Mesothelial cell of epicardium (in vitro differentiated cells): ENCODE data around the gene KANSL1. TPM values are rescaled to one million over a fixed set of nuclear protein-coding genes. Genes with fewer than 3 reads are reported as not detected.
A peak's percentile ranks its signal among the peaks of the same experiment; 100 is the strongest.

Experiments used
- DNase-seq, 2 experiments: peaks; one replicate each; pipeline ENCODE4 v3.0.0; 2021; ENCODE audit warnings: low spot score in 2 of 2; ENCODE audit not compliant: unreplicated experiment in 2 of 2
- H3K27ac Mint-ChIP-seq: 2 replicates; pipeline ENCODE4 v1.8.0; 2021; ENCODE audit warnings: mixed read lengths
- H3K27me3 Mint-ChIP-seq: 2 replicates; pipeline ENCODE4 v1.8.0; 2021; ENCODE audit warnings: low read depth, mixed read lengths
- H3K36me3 Mint-ChIP-seq: 2 replicates; pipeline ENCODE4 v1.8.0; 2021; ENCODE audit warnings: mixed read lengths
- H3K4me1 Mint-ChIP-seq: 2 replicates; pipeline ENCODE4 v1.8.0; 2021; ENCODE audit warnings: mixed read lengths
- H3K4me3 Mint-ChIP-seq: 2 replicates; pipeline ENCODE4 v1.8.0; 2021; ENCODE audit warnings: mild to moderate bottlenecking, moderate library complexity, mixed read lengths
- H3K9me3 Mint-ChIP-seq: 2 replicates; pipeline ENCODE4 v1.8.0; 2021; ENCODE audit warnings: mixed read lengths
- total RNA-seq: library from RNA; stranded (reverse); gene quantifications from 3 replicates; pipeline ENCODE4 v1.2.1, GENCODE V29; 2021
- TF ChIP-seq, protein P1 (sequence below): fragments of 200-600 bp; sonication (generic); IDR thresholded peaks from one replicate; pipeline ENCODE4 v1.5.0; 2021; ENCODE audit warnings: antibody characterized with exemption; ENCODE audit not compliant: unreplicated experiment

KANSL1 gene
- total RNA-seq, 1 donor from 2014 or later: 189 TPM

DNA sequence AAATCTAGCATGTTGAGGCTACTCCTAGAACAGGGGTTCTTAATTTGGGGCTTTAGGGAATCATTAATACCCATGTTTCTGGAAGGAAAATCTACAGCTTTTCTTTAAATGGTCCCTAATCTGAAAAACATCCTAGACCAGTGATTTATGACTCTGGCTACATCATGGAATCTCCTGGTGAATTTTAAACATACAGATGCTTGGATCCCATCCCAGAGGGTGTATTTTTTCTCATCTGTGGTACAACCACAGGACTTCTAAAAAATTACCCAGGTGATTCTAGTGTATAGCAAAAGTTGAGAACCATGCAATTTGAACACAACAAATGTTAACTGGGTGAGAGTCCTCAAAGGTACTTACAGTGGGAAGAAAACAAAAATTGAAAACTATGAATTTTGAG, 41.5 kb downstream of the KANSL1 start:
- H3K27me3 Mint-ChIP-seq: no peaks in the 10 kb centered on the region
- no peak for DNase-seq
- H3K27ac Mint-ChIP-seq: no peak overlapping the region
- H3K4me3 Mint-ChIP-seq: no peak overlapping the region
- H3K9me3 Mint-ChIP-seq: no peaks in the 10 kb centered on the region
- peaks cover 4% of the 10 kb centered on the region for H3K36me3 Mint-ChIP-seq
- H3K4me1 Mint-ChIP-seq: peaks cover 55% of the 10 kb centered on the region
- TF ChIP-seq, protein P1, sequence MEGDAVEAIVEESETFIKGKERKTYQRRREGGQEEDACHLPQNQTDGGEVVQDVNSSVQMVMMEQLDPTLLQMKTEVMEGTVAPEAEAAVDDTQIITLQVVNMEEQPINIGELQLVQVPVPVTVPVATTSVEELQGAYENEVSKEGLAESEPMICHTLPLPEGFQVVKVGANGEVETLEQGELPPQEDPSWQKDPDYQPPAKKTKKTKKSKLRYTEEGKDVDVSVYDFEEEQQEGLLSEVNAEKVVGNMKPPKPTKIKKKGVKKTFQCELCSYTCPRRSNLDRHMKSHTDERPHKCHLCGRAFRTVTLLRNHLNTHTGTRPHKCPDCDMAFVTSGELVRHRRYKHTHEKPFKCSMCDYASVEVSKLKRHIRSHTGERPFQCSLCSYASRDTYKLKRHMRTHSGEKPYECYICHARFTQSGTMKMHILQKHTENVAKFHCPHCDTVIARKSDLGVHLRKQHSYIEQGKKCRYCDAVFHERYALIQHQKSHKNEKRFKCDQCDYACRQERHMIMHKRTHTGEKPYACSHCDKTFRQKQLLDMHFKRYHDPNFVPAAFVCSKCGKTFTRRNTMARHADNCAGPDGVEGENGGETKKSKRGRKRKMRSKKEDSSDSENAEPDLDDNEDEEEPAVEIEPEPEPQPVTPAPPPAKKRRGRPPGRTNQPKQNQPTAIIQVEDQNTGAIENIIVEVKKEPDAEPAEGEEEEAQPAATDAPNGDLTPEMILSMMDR: no peak

DNA sequence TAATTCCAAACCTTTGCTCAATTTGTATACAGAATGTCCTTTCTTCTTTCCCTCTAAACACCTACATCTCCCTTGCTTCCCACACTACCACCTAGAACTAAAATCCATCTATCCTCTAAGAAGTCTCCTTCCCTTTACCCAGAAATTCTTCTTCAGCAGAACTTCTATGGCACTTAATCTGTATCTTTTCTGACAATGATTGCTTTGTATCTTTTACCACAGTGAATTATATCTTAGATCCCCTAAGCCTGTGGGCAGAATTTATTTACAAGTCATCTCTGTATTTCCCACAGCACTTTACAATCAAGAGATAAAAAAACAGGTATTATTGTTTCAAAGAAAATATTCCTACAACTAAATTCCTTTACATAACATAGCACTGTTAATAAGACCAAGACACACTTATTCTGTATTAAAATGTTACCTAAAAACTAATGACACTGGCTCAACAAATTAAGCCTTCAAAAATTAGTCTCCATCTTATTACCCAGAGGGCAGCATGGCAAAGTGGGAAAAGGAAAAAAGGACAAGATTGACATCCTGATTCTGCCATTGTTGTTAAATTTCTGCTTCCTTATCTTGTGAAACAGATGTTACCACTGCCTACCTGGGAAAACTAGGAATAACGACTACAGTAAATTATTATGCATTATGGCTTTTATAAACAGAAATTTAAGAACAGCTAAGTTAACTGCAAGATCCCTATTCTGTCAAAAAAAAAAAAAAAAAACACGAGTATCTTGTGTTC, 42.8 kb downstream of the KANSL1 start:
- Mint-ChIP-seq H3K4me3 (no peak overlapping the region), H3K27me3 (no peaks in the 10 kb centered on the region), H3K4me1 (peaks cover 48% of the 10 kb centered on the region), H3K9me3 (no peaks in the 10 kb centered on the region), H3K36me3 (peaks cover 6% of the 10 kb centered on the region), H3K27ac (peak overlapping the region; percentile 13)
- no peak for DNase-seq
- TF ChIP-seq, protein P1: no peak

DNA sequence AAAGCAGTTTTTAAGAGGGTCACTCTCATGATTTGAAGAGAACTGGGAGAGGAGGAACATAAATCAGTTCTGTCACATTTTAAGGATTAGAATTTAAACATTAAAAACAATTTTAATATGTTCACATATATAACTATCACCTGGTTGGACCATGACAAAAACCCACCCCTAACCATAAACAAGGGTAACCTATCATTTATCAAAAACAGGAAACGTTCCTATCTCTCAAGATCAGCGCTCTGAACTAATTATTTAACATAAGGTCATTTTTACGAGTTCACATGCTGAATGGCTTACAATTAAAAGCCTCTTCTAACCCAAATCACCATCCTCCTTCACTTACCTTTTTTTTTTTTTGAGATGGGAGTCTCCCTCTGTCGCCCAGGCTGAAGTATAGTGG, 45.0 kb downstream of the KANSL1 start:
- Mint-ChIP-seq H3K36me3 (peaks cover 7% of the 10 kb centered on the region), H3K4me1 (peaks cover 49% of the 10 kb centered on the region)

DNA sequence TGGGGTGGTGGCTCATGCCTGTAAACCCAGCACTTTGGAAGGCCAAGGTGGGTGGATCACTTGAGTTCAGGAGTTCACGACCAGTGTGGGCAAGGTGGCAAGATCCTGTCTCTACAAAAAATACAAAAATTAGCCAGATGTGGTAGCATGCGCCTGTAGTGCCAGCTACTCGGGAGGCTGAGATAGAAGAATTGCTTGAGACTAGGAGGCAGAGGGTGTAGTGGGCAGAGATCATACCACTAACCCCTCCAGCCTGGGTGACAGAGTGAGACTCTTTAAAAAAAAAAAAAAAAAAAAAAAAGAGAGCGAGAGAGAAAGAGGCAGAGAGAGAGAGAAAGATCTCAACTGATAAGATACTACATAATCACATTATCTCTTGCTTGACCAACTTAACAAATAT, 45.9 kb downstream of the KANSL1 start:
- Mint-ChIP-seq H3K27ac (peak overlapping the region; percentile 57), H3K36me3 (peaks cover 7% of the 10 kb centered on the region)

More for the DNA sequence above, 45.0 kb downstream of the KANSL1 start:
- DNase-seq: no peak
- Mint-ChIP-seq H3K4me3 (no peak overlapping the region), H3K27ac (peak overlapping the region; percentile 13), H3K9me3 (no peaks in the 10 kb centered on the region), H3K27me3 (no peaks in the 10 kb centered on the region)
- TF ChIP-seq, protein P1: no peak

DNA sequence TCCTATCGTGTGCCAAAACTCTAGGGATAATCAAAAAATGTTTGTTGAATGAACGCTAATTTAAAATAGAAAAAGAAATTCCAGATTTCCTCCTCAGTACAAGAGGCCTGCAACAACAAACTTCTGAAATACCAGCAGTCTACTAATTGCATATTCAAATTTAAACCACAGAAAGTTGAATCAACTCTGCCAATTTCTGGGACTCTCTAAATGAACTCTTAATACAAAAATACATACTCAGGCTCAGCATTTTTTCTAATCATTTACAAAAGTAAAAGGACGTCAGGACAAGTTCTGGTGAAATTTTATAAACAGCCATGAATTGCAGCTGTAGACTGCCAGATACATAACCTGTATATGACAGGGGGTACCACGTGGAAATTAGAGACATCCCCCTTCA, 49.0 kb downstream of the KANSL1 start:
- Mint-ChIP-seq H3K27ac (peak overlapping the region; percentile 30), H3K4me3 (no peak overlapping the region), H3K9me3 (peaks cover 3% of the 10 kb centered on the region), H3K36me3 (peaks cover 14% of the 10 kb centered on the region), H3K4me1 (peaks cover 28% of the 10 kb centered on the region), H3K27me3 (no peaks in the 10 kb centered on the region)
- no peak for DNase-seq
- TF ChIP-seq, protein P1: no peak

More for the DNA sequence above, 45.9 kb downstream of the KANSL1 start:
- Mint-ChIP-seq H3K4me3 (no peak overlapping the region), H3K4me1 (peaks cover 46% of the 10 kb centered on the region), H3K9me3 (no peaks in the 10 kb centered on the region), H3K27me3 (no peaks in the 10 kb centered on the region)
- TF ChIP-seq, protein P1: no peak
- DNase-seq: no peak
